ENCODE data around the gene PLEKHN1. TPM values are rescaled to one million over a fixed set of nuclear protein-coding genes. Genes with fewer than 3 reads are reported as not detected.

Gene PLEKHN1
- total and polyA plus RNA-seq, 8 donors = 0.11 to 5.1 (median 0.55) TPM

DNA sequence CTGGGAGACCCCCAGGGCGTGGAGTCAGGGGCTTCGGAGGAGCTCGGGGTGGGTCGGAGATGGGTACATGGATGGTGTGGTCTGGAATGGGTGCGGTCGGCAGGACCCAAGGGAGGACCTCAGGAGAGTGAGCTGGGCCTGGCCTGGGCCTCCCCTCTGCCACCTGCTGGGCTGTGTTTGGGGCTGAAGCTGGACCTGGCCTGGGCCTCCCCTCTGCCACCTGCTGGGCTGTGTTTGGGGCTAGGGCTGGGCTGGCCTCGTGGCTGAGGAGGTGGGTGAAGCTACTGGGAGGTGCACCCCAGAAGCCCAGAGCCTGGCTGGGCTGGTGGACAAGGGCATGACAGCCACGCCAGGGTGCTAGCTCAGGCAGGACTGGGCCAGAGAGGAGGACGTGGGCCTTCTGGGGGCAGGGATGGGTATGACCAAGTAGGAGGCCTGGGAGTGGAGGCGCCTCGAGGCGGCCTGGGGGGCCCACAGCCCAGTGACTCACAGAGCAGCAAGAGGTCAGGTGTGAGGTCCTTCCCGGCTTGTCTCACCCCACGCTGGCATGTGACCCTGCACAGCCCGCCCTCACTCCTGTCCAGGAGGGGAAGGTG, 28.1 kb upstream of the PLEKHN1 start:
- Histone ChIP-seq H3K36me3 (no peaks in the 10 kb centered on the region), H3K9me3 (no peaks in the 10 kb centered on the region), H3K27me3 (peaks cover 43 to 93% of the 10 kb centered on the region in 2 donors), H3K4me1 (peaks cover 22 to 37% of the 10 kb centered on the region in 2 donors), H3K27ac (no peak overlapping the region), H3K4me3 (no peak overlapping the region)
- no peak for DNase-seq
- TF ChIP-seq, protein P1, sequence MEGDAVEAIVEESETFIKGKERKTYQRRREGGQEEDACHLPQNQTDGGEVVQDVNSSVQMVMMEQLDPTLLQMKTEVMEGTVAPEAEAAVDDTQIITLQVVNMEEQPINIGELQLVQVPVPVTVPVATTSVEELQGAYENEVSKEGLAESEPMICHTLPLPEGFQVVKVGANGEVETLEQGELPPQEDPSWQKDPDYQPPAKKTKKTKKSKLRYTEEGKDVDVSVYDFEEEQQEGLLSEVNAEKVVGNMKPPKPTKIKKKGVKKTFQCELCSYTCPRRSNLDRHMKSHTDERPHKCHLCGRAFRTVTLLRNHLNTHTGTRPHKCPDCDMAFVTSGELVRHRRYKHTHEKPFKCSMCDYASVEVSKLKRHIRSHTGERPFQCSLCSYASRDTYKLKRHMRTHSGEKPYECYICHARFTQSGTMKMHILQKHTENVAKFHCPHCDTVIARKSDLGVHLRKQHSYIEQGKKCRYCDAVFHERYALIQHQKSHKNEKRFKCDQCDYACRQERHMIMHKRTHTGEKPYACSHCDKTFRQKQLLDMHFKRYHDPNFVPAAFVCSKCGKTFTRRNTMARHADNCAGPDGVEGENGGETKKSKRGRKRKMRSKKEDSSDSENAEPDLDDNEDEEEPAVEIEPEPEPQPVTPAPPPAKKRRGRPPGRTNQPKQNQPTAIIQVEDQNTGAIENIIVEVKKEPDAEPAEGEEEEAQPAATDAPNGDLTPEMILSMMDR (IDR thresholded peaks at IDR 0.05) = peak in 1 of 2 donors; percentile 14
- peak; percentile 39 for ATAC-seq
- intact Hi-C loops (cut with DNase I) = no loop called here

DNA sequence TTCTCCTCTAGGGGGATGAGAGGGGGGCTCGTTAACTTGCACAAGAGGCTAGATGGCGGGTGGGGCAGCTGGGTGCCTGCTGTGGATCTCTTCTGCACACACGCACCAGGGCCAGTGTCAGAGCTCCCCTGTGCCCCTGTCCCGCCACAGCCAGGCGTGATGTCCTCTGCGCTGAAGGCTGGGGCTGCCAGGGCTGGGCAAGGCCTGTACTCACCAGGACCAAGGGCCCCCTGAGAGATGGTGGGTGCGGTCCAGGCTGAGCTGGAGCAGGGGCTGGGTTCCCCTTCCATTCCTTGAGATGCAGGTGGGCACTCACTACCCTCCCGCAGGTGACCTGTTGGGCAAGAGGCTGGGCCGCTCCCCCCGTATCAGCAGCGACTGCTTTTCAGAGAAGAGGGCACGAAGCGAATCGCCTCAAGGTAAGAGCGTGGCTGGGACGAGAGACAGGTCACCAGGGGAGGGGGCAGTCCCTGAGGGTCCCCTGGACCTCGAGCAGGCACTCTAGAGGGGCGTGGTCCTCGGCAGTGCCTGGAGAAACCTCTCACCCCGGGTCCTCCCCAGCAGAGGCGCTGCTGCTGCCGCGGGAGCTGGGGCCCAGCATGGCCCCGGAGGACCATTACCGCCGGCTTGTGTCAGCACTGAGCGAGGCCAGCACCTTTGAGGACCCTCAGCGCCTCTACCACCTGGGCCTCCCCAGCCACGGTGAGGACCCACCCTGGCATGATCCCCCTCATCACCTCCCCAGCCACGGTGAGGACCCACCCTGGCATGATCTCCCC, 27.4 kb upstream of the PLEKHN1 start:
- H3K9me3 ChIP-seq = no peaks in the 10 kb centered on the region
- peaks cover 0 to 4% of the 10 kb centered on the region in 2 donors for H3K36me3 ChIP-seq
- no peak overlapping the region for H3K4me3 ChIP-seq
- TF ChIP-seq, protein P1 (IDR thresholded peaks at IDR 0.05) = no peak
- DNase-seq (no peak), ATAC-seq (no peak)
- H3K27me3 ChIP-seq = peaks cover 45 to 93% of the 10 kb centered on the region in 2 donors
- peaks cover 22 to 41% of the 10 kb centered on the region in 2 donors for H3K4me1 ChIP-seq
- intact Hi-C loops (cut with DNase I) = no loop called here
- H3K27ac ChIP-seq = no peak overlapping the region

DNA sequence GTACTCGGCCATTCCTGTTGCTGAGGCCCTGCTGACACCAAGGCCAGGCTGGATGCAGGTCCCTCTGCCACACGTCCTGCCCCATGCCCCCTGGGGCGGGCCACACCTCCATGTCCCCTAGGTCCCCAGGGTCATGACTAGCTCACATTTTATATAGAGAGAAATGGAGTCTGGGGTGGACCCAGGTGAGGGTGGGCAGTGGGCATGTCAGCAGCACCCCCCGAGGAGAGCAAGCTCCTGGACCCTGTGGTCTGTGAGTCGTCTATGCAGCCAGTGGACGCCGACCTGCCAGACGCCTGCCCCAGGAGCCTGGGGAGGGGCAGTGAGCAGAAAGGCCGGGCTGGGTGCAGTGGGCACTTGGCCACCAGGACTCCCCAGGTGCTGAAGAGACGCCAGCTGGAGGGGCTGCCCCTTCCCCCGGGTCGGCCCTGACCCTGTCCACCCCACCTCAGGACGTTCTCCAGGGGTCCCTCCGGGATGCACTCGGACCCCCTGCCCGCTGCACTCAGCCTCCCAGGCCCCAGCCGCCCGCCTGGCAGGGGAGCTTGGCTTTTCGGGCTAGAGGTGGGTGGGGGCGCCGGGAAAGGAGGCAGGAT, 26.7 kb upstream of the PLEKHN1 start:
- Histone ChIP-seq H3K27me3 (peaks cover 45 to 93% of the 10 kb centered on the region in 2 donors), H3K4me3 (no peak overlapping the region), H3K27ac (no peak overlapping the region), H3K4me1 (peaks cover 22 to 41% of the 10 kb centered on the region in 2 donors), H3K36me3 (peaks cover 0 to 11% of the 10 kb centered on the region in 2 donors), H3K9me3 (no peaks in the 10 kb centered on the region)
- TF ChIP-seq, protein P1 (IDR thresholded peaks at IDR 0.05) = no peak
- ATAC-seq (no peak), DNase-seq (no peak)
- intact Hi-C loops (cut with DNase I) = no loop called here

DNA sequence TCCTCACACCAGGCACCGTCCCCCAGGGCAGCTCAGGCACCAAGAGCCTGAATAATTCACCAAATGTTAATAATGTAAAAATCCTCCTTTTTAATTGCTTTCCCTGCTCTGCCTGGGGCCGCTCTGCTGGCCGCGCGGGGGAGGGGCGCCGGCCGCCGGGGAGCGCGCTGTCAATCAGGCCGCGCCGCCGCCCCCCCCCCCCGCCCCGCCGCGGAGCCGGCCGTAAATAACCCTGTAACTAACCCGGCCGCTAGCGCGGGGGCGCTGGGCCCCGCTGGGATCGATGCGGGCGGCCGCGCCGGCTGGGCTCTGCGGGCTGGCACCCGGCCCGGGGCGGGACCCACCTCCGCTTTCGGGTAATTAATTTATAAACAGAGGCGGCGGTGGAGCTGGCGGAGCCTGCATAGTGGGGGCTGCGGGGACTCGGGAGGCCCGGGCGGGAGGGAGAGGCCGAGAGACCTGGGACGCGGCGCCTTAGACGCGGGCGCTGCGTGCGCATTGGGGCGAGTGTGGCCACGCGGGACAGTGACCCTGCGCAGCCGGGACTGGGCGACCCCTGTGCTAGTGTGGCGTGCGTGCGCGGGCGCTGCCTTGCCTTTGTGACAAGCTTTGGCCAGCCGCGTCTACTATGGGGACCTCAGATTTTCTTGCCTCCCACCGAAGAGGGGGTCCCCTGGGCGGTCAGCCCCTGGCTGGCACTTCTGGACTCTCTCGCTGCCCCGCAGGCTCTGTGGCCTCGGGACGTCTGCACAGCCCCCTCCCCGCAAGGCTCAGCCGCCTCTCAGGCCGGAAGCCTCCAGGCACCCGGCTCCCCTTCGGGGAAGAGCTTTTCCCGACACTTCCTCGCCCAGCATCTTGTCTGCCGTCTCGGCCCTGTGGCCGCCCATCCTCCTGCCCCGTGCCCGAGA, 25.9 kb upstream of the PLEKHN1 start:
- intact Hi-C loops (cut with DNase I) = no loop called here
- peaks cover 26 to 41% of the 10 kb centered on the region in 2 donors for H3K4me1 ChIP-seq
- TF ChIP-seq, protein P1 (IDR thresholded peaks at IDR 0.05) = no peak
- H3K4me3 ChIP-seq = peak overlapping the region; percentile 9 to 20
- H3K9me3 ChIP-seq = no peaks in the 10 kb centered on the region
- DNase-seq (peak in 3 of 4 donors; percentile 72 to 93 (median 86)), ATAC-seq (peak; percentile 12)
- peak overlapping the region in 1 of 2 donors; percentile 75 for H3K27ac ChIP-seq
- peaks cover 40 to 86% of the 10 kb centered on the region in 2 donors for H3K27me3 ChIP-seq
- peaks cover 0 to 18% of the 10 kb centered on the region in 2 donors for H3K36me3 ChIP-seq

All from left lung (tissue), 10 donors.